HUES64 (cell line): Measurements from ENCODE around the gene STX18.

Experiments
- H3K27ac ChIP-seq: 2 replicates; pipeline ENCODE4 v1.7.0; 2013; ENCODE audit warnings: low read depth, low read length, inconsistent platforms
- H3K27me3 ChIP-seq: 2 replicates; pipeline ENCODE4 v1.6.1; 2013; ENCODE audit warnings: mild to moderate bottlenecking, low read length; ENCODE audit not compliant: insufficient read depth
- H3K36me3 ChIP-seq: 2 replicates; pipeline ENCODE4 v1.6.1; 2013; ENCODE audit warnings: mild to moderate bottlenecking, low read length; ENCODE audit not compliant: insufficient read depth
- H3K4me1 ChIP-seq: 2 replicates; pipeline ENCODE4 v1.6.1; 2013; ENCODE audit warnings: mild to moderate bottlenecking, low read length, moderate library complexity; ENCODE audit not compliant: insufficient read depth
- H3K4me3 ChIP-seq: 2 replicates; pipeline ENCODE4 v1.5.1; 2013; ENCODE audit warnings: mild to moderate bottlenecking, low read length, moderate library complexity
- H3K9ac ChIP-seq: 2 replicates; pipeline ENCODE4 v1.6.1; 2013; ENCODE audit warnings: mild to moderate bottlenecking, low read depth, low read length
- H3K9me3 ChIP-seq: 2 replicates; pipeline ENCODE4 v1.6.1; 2013; ENCODE audit warnings: low read depth, low read length; ENCODE audit not compliant: insufficient read depth
- WGBS: fragments of 150-250, 120-280 bp; methylation state at CpG from one replicate; pipeline ENCODE4 v1.1.7; 2013; ENCODE audit warnings: missing lambda C conversion rate; 5-methylcytosine and 5-hydroxymethylcytosine counted together

Gene STX18

GRCh38 chr4:4395849-4396627, 145.8 kb downstream of the STX18 start:
- peaks cover 6% of the 10 kb centered on the region; the same call in 1 of the 2 replicates for H3K36me3 ChIP-seq
- no peak overlapping the region for H3K9ac ChIP-seq
- 66% methylated on average over 26 of the region's 26 CpGs for WGBS
- H3K9me3 ChIP-seq, result no peaks in the 10 kb centered on the region
- H3K4me3 ChIP-seq, result no peak overlapping the region
- H3K4me1 ChIP-seq, result 0 out of 2 replicates have a peak, but pooled peaks cover 3% of the 10 kb centered on the region
- no peaks in the 10 kb centered on the region for H3K27me3 ChIP-seq
- no peak overlapping the region for H3K27ac ChIP-seq

GRCh38 chr4:4395371-4395770, 146.5 kb downstream of the STX18 start:
- peaks cover 2% of the 10 kb centered on the region; the same call in 1 of the 2 replicates for H3K27me3 ChIP-seq
- no peak overlapping the region for H3K4me3 ChIP-seq
- no peak overlapping the region for H3K9ac ChIP-seq
- H3K9me3 ChIP-seq, result no peaks in the 10 kb centered on the region
- peaks cover 6% of the 10 kb centered on the region; the same call in 1 of the 2 replicates for H3K36me3 ChIP-seq
- WGBS, result 90% methylated on average over 9 of the region's 9 CpGs
- 0 out of 2 replicates have a peak, but pooled peaks cover 3% of the 10 kb centered on the region for H3K4me1 ChIP-seq
- H3K27ac ChIP-seq, result no peak overlapping the region

- 82% methylated on average over 9 of the region's 9 CpGs for WGBS
- Histone ChIP-seq H3K27ac (no peak overlapping the region), H3K36me3 (peaks cover 6% of the 10 kb centered on the region; the same call in 1 of the 2 replicates), H3K27me3 (peaks cover 10% of the 10 kb centered on the region), H3K4me3 (no peak overlapping the region), H3K4me1 (0 out of 2 replicates have a peak, but pooled peaks cover 3% of the 10 kb centered on the region), H3K9ac (no peak overlapping the region), H3K9me3 (no peaks in the 10 kb centered on the region)
Observed at GRCh38 chr4:4394644-4395043, 147.2 kb downstream of the STX18 start.

- WGBS, result 91% methylated on average over 13 of the region's 13 CpGs
- no peaks in the 10 kb centered on the region for H3K9me3 ChIP-seq
- 0 out of 2 replicates have a peak, but pooled peaks cover 3% of the 10 kb centered on the region for H3K4me1 ChIP-seq
- peaks cover 30% of the 10 kb centered on the region for H3K27me3 ChIP-seq
- H3K27ac ChIP-seq, result no peak overlapping the region
- H3K4me3 ChIP-seq, result no peak overlapping the region
- peaks cover 6% of the 10 kb centered on the region; the same call in 1 of the 2 replicates for H3K36me3 ChIP-seq
- H3K9ac ChIP-seq, result no peak overlapping the region
Observed at GRCh38 chr4:4392501-4393183, 149.2 kb downstream of the STX18 start.

GRCh38 chr4:4391866-4392265, 150.0 kb downstream of the STX18 start:
- H3K4me3 ChIP-seq, result no peak overlapping the region
- H3K36me3 ChIP-seq, result peaks cover 6% of the 10 kb centered on the region; the same call in 1 of the 2 replicates
- H3K9me3 ChIP-seq, result no peaks in the 10 kb centered on the region
- H3K4me1 ChIP-seq, result 0 out of 2 replicates have a peak, but pooled peaks cover 3% of the 10 kb centered on the region
- H3K27ac ChIP-seq, result no peak overlapping the region
- H3K27me3 ChIP-seq, result peaks cover 37% of the 10 kb centered on the region
- H3K9ac ChIP-seq, result no peak overlapping the region
- WGBS, result 97% methylated on average over 4 of the region's 4 CpGs

- Histone ChIP-seq H3K27ac (no peak overlapping the region), H3K27me3 (peaks cover 49% of the 10 kb centered on the region), H3K4me3 (no peak overlapping the region), H3K9me3 (no peaks in the 10 kb centered on the region), H3K9ac (no peak overlapping the region), H3K4me1 (no peaks in the 10 kb centered on the region), H3K36me3 (peaks cover 6% of the 10 kb centered on the region; the same call in 1 of the 2 replicates)
- 82% methylated on average over 11 of the region's 11 CpGs for WGBS
Observed at GRCh38 chr4:4390515-4391240, 151.2 kb downstream of the STX18 start.

GRCh38 chr4:4390046-4390445, 151.8 kb downstream of the STX18 start:
- H3K27ac ChIP-seq, result no peak overlapping the region
- H3K4me3 ChIP-seq, result no peak overlapping the region
- H3K9me3 ChIP-seq, result no peaks in the 10 kb centered on the region
- H3K4me1 ChIP-seq, result no peaks in the 10 kb centered on the region
- WGBS, result 81% methylated on average over 7 of the region's 7 CpGs
- peaks cover 6% of the 10 kb centered on the region; the same call in 1 of the 2 replicates for H3K36me3 ChIP-seq
- peaks cover 56% of the 10 kb centered on the region for H3K27me3 ChIP-seq
- H3K9ac ChIP-seq, result no peak overlapping the region

GRCh38 chr4:4388836-4389575, 152.8 kb downstream of the STX18 start:
- no peaks in the 10 kb centered on the region for H3K9me3 ChIP-seq
- no peak overlapping the region for H3K4me3 ChIP-seq
- peaks cover 6% of the 10 kb centered on the region; the same call in 1 of the 2 replicates for H3K36me3 ChIP-seq
- H3K27me3 ChIP-seq, result peaks cover 66% of the 10 kb centered on the region
- H3K9ac ChIP-seq, result no peak overlapping the region
- WGBS, result 83% methylated on average over 18 of the region's 18 CpGs
- no peaks in the 10 kb centered on the region for H3K4me1 ChIP-seq
- no peak overlapping the region for H3K27ac ChIP-seq

GRCh38 chr4:4388311-4388790, 153.5 kb downstream of the STX18 start:
- Histone ChIP-seq H3K36me3 (peaks cover 6% of the 10 kb centered on the region; the same call in 1 of the 2 replicates), H3K4me3 (peak overlapping the region; percentile 67; the same call in 1 of the 2 replicates), H3K9ac (no peak overlapping the region), H3K27ac (no peak overlapping the region), H3K27me3 (peaks cover 70% of the 10 kb centered on the region), H3K9me3 (no peaks in the 10 kb centered on the region), H3K4me1 (no peaks in the 10 kb centered on the region)
- 63% methylated on average over 8 of the region's 8 CpGs for WGBS
